ENCODE data around the gene GRID2IP. TPM values are rescaled to one million over a fixed set of nuclear protein-coding genes. Genes with fewer than 3 reads are reported as not detected.

Gene GRID2IP
- total and polyA plus RNA-seq, 2 donors (not counting 1 experiment from before 2014, with no cell fraction given): 0.72 to 1.7 TPM

- H4K20me1 ChIP-seq (ENCODE audit: control insufficient read depth, insufficient read depth, low read length, poor library complexity, severe bottlenecking): no peaks in the 10 kb centered on the region
- H3K9me3 ChIP-seq (ENCODE audit: control extremely low read depth in 1 of 3, control insufficient read depth in 2 of 3, insufficient read depth in 1 of 3, low read length in 2 of 3): no peaks in the 10 kb centered on the region
- no peak overlapping the region for H3K27ac ChIP-seq (ENCODE audit: low read length in 2 of 2)
- H3K27ac Mint-ChIP-seq: no peak overlapping the region
- intact Hi-C loops (cut with micrococcal nuclease): no loop called here
- no peak for DNase-seq
- no peak overlapping the region for H3K4me2 ChIP-seq (replicated peaks; ENCODE audit: low read depth, low read length, poor library complexity, severe bottlenecking)
- TF ChIP-seq CTCF (IDR thresholded peaks at IDR 0.05) (no peak), EZH2 (IDR thresholded peaks at IDR 0.05; ENCODE audit: borderline replicate concordance, insufficient read depth, low read depth, low read length, poor library complexity, severe bottlenecking) (no peak)
- H3K9ac ChIP-seq (ENCODE audit: low read length): no peak overlapping the region
- H3K4me1 ChIP-seq (ENCODE audit: control insufficient read depth in 2 of 2, insufficient read depth in 2 of 2, low read length in 2 of 2): no peaks in the 10 kb centered on the region
- H3K79me2 ChIP-seq (ENCODE audit: control insufficient read depth, insufficient read depth, low read length): no peaks in the 10 kb centered on the region
- CTCF ChIA-PET: no interaction called here
- no peak overlapping the region for H3K4me3 ChIP-seq (ENCODE audit: control extremely low read depth in 1 of 5, extremely low read depth in 1 of 5, insufficient read depth in 1 of 5, low read depth in 2 of 5, low read length in 4 of 5)
- WGBS (ENCODE audit: insufficient coverage): 98% methylated on average over 6 of the region's 6 CpGs
- no peak overlapping the region for H3K4me3 Mint-ChIP-seq
- ATAC-seq (ENCODE audit: low read depth): no peak
- no peaks in the 10 kb centered on the region for H3K27me3 ChIP-seq (replicated peaks in 1 of 4; ENCODE audit: control extremely low read depth in 1 of 4, control insufficient read depth in 3 of 4, insufficient read depth in 4 of 4, low read length in 3 of 4)
- no peak overlapping the region for H2AFZ ChIP-seq (ENCODE audit: insufficient read depth, low read depth, low read length, poor library complexity, severe bottlenecking)
- H3K36me3 ChIP-seq (replicated peaks in 1 of 2; ENCODE audit: control extremely low read depth in 1 of 2, control insufficient read depth in 1 of 2, extremely low read depth in 1 of 2, insufficient read depth in 2 of 2, low read length in 1 of 2): no peaks in the 10 kb centered on the region
- H3K9me3 Mint-ChIP-seq (ENCODE audit: insufficient read depth): no peaks in the 10 kb centered on the region
- H3K27me3 Mint-ChIP-seq: peaks cover 4% of the 10 kb centered on the region
- POLR2A ChIA-PET: no interaction called here
- H3K4me1 Mint-ChIP-seq: no peaks in the 10 kb centered on the region
Observed at GRCh38 chr7:6495597-6496262, 55.5 kb downstream of the GRID2IP start.

- H3K79me2 ChIP-seq (ENCODE audit: control insufficient read depth, insufficient read depth, low read length): no peaks in the 10 kb centered on the region
- Mint-ChIP-seq H3K27me3 (peaks cover 4% of the 10 kb centered on the region), H3K4me3 (no peak overlapping the region), H3K9me3 (ENCODE audit: insufficient read depth) (no peaks in the 10 kb centered on the region), H3K4me1 (no peaks in the 10 kb centered on the region), H3K27ac (no peak overlapping the region)
- ChIA-PET POLR2A (no interaction called here), CTCF (no interaction called here)
- intact Hi-C loops (cut with micrococcal nuclease): no loop called here
- H3K4me3 ChIP-seq (ENCODE audit: control extremely low read depth in 1 of 5, extremely low read depth in 1 of 5, insufficient read depth in 1 of 5, low read depth in 2 of 5, low read length in 4 of 5): no peak overlapping the region
- no peak overlapping the region for H3K4me2 ChIP-seq (replicated peaks; ENCODE audit: low read depth, low read length, poor library complexity, severe bottlenecking)
- WGBS (ENCODE audit: insufficient coverage): no CpG with 5 or more reads among the region's 2 CpGs
- H3K27ac ChIP-seq (ENCODE audit: low read length in 2 of 2): no peak overlapping the region
- H4K20me1 ChIP-seq (ENCODE audit: control insufficient read depth, insufficient read depth, low read length, poor library complexity, severe bottlenecking): no peaks in the 10 kb centered on the region
- no peaks in the 10 kb centered on the region for H3K36me3 ChIP-seq (replicated peaks in 1 of 2; ENCODE audit: control extremely low read depth in 1 of 2, control insufficient read depth in 1 of 2, extremely low read depth in 1 of 2, insufficient read depth in 2 of 2, low read length in 1 of 2)
- H3K27me3 ChIP-seq (replicated peaks in 1 of 4; ENCODE audit: control extremely low read depth in 1 of 4, control insufficient read depth in 3 of 4, insufficient read depth in 4 of 4, low read length in 3 of 4): no peaks in the 10 kb centered on the region
- H3K9me3 ChIP-seq (ENCODE audit: control extremely low read depth in 1 of 3, control insufficient read depth in 2 of 3, insufficient read depth in 1 of 3, low read length in 2 of 3): peaks cover 0 to 7% (median 2%) of the 10 kb centered on the region in 3 donors
- H3K4me1 ChIP-seq (ENCODE audit: control insufficient read depth in 2 of 2, insufficient read depth in 2 of 2, low read length in 2 of 2): no peaks in the 10 kb centered on the region
- H2AFZ ChIP-seq (ENCODE audit: insufficient read depth, low read depth, low read length, poor library complexity, severe bottlenecking): no peak overlapping the region
- TF ChIP-seq EZH2 (IDR thresholded peaks at IDR 0.05; ENCODE audit: borderline replicate concordance, insufficient read depth, low read depth, low read length, poor library complexity, severe bottlenecking) (no peak), CTCF (IDR thresholded peaks at IDR 0.05) (no peak)
- ATAC-seq (ENCODE audit: low read depth): no peak
- no peak overlapping the region for H3K9ac ChIP-seq (ENCODE audit: low read length)
- no peak for DNase-seq
Observed at GRCh38 chr7:6494365-6494764, 56.9 kb downstream of the GRID2IP start.

Data from B cell (primary cell).